ENCODE measurements around the gene PTPRT. TPM values are rescaled to one million over a fixed set of nuclear protein-coding genes. Genes with fewer than 3 reads are reported as not detected.

PTPRT gene
- polyA plus RNA-seq, 3 donors = not detected

DNA sequence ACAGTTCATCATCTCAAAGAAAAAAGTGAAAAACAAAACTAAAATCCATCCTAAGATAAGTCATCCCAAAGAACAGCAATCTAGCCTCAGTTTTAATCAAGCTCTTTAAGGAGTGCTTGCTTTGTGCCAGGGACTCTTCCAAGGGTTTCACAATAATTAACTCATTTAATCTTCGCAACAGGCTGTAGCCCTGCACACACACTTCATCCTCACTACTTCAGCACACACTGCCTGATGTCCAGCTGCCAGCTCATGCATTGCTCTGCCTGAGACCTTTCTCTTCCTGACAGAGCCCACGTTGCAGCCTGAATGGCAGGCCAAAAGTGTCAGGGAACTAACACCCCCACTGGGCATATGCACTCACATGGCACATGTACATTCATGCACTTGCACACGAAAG, 21.2 kb upstream of the PTPRT start:
- H3K9ac ChIP-seq (ENCODE audit: insufficient read depth, low read length, poor library complexity, severe bottlenecking) = no peak overlapping the region
- 66% methylated on average over 2 of the region's 3 CpGs for WGBS (ENCODE audit: insufficient coverage)

GRCh38 chr20:43209831-43210230, 20.1 kb upstream of the PTPRT start:
- no peak for DNase-seq
- no peaks in the 10 kb centered on the region for H3K4me1 ChIP-seq (ENCODE audit: control insufficient read depth in 1 of 2, insufficient read depth in 2 of 2, low read length in 2 of 2)
- H3K9me3 ChIP-seq (replicated peaks in 1 of 2; ENCODE audit: control insufficient read depth in 1 of 2, insufficient read depth in 1 of 2, low read length in 2 of 2) = no peaks in the 10 kb centered on the region
- WGBS (ENCODE audit: insufficient coverage) = no CpG with 5 or more reads among the region's 2 CpGs
- Mint-ChIP-seq H3K9me3 (peaks cover 0 to 11% (median 3%) of the 10 kb centered on the region in 7 donors), H3K4me3 (no peak overlapping the region), H3K27me3 (ENCODE audit: low read depth in 3 of 3) (peaks cover 0 to 2% (median 0%) of the 10 kb centered on the region in 3 donors), H3K4me1 (no peaks in the 10 kb centered on the region), H3K27ac (no peak overlapping the region), H3K36me3 (no peaks in the 10 kb centered on the region)
- intact Hi-C loops (cut with micrococcal nuclease) = no loop called here
- no peak overlapping the region for H3K4me2 ChIP-seq (replicated peaks; ENCODE audit: extremely low read depth, low read length, poor library complexity, severe bottlenecking)
- TF ChIP-seq, protein P1, sequence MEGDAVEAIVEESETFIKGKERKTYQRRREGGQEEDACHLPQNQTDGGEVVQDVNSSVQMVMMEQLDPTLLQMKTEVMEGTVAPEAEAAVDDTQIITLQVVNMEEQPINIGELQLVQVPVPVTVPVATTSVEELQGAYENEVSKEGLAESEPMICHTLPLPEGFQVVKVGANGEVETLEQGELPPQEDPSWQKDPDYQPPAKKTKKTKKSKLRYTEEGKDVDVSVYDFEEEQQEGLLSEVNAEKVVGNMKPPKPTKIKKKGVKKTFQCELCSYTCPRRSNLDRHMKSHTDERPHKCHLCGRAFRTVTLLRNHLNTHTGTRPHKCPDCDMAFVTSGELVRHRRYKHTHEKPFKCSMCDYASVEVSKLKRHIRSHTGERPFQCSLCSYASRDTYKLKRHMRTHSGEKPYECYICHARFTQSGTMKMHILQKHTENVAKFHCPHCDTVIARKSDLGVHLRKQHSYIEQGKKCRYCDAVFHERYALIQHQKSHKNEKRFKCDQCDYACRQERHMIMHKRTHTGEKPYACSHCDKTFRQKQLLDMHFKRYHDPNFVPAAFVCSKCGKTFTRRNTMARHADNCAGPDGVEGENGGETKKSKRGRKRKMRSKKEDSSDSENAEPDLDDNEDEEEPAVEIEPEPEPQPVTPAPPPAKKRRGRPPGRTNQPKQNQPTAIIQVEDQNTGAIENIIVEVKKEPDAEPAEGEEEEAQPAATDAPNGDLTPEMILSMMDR (IDR thresholded peaks at IDR 0.05) = no peak
- H4K20me1 ChIP-seq (ENCODE audit: insufficient read depth, low read length) = no peaks in the 10 kb centered on the region
- H2AFZ ChIP-seq (ENCODE audit: insufficient read depth, low read depth, low read length, poor library complexity, severe bottlenecking) = no peak overlapping the region
- H3K27me3 ChIP-seq (ENCODE audit: control insufficient read depth in 2 of 2, insufficient read depth in 2 of 2, low read length in 2 of 2) = no peaks in the 10 kb centered on the region
- no peaks in the 10 kb centered on the region for H3K79me2 ChIP-seq (ENCODE audit: insufficient read depth, low read length)
- no peaks in the 10 kb centered on the region for H3K36me3 ChIP-seq (replicated peaks in 1 of 2; ENCODE audit: control insufficient read depth in 1 of 2, insufficient read depth in 2 of 2, low read length in 2 of 2)
- H3K4me3 ChIP-seq (replicated peaks in 1 of 3; ENCODE audit: low read depth in 2 of 3, low read length in 3 of 3) = no peak overlapping the region
- H3K27ac ChIP-seq (ENCODE audit: low read depth in 1 of 2, low read length in 2 of 2) = no peak overlapping the region
- H3K9ac ChIP-seq (ENCODE audit: insufficient read depth, low read length, poor library complexity, severe bottlenecking) = no peak overlapping the region

More for the DNA sequence above, 21.2 kb upstream of the PTPRT start:
- DNase-seq = no peak
- Histone ChIP-seq H3K4me3 (replicated peaks in 1 of 3; ENCODE audit: low read depth in 2 of 3, low read length in 3 of 3) (no peak overlapping the region), H3K4me1 (ENCODE audit: control insufficient read depth in 1 of 2, insufficient read depth in 2 of 2, low read length in 2 of 2) (no peaks in the 10 kb centered on the region), H2AFZ (ENCODE audit: insufficient read depth, low read depth, low read length, poor library complexity, severe bottlenecking) (no peak overlapping the region), H3K79me2 (ENCODE audit: insufficient read depth, low read length) (no peaks in the 10 kb centered on the region), H3K4me2 (replicated peaks; ENCODE audit: extremely low read depth, low read length, poor library complexity, severe bottlenecking) (no peak overlapping the region), H4K20me1 (ENCODE audit: insufficient read depth, low read length) (no peaks in the 10 kb centered on the region), H3K9me3 (replicated peaks in 1 of 2; ENCODE audit: control insufficient read depth in 1 of 2, insufficient read depth in 1 of 2, low read length in 2 of 2) (no peaks in the 10 kb centered on the region), H3K36me3 (replicated peaks in 1 of 2; ENCODE audit: control insufficient read depth in 1 of 2, insufficient read depth in 2 of 2, low read length in 2 of 2) (no peaks in the 10 kb centered on the region), H3K27me3 (ENCODE audit: control insufficient read depth in 2 of 2, insufficient read depth in 2 of 2, low read length in 2 of 2) (no peaks in the 10 kb centered on the region), H3K27ac (ENCODE audit: low read depth in 1 of 2, low read length in 2 of 2) (no peak overlapping the region)
- H3K4me3 Mint-ChIP-seq = no peak overlapping the region
- no peak overlapping the region for H3K27ac Mint-ChIP-seq
- peaks cover 0 to 2% (median 2%) of the 10 kb centered on the region in 3 donors for H3K27me3 Mint-ChIP-seq (ENCODE audit: low read depth in 3 of 3)
- intact Hi-C loops (cut with micrococcal nuclease) = no loop called here
- peaks cover 0 to 5% (median under 1%) of the 10 kb centered on the region in 7 donors for H3K9me3 Mint-ChIP-seq
- H3K4me1 Mint-ChIP-seq = no peaks in the 10 kb centered on the region
- H3K36me3 Mint-ChIP-seq = no peaks in the 10 kb centered on the region
- TF ChIP-seq, protein P1 (IDR thresholded peaks at IDR 0.05) = no peak

Measured in CD14-positive monocyte (primary cell).